SK-N-SH (cell line): ENCODE results near the gene DPF3. TPM values are rescaled to one million over a fixed set of nuclear protein-coding genes. Genes with fewer than 3 reads are reported as not detected.

ENCODE experiments used
- CTCF ChIA-PET: fragments of 300-600, 350-600 bp; formaldehyde crosslinking; extraction: SDS; loops from one replicate; lab custom pipeline; 2021; lab: Yijun Ruan, JAX
- POLR2A ChIA-PET: fragments of 350-600 bp; sonication (Branson Sonifier 250); formaldehyde crosslinking; extraction: SDS; loops from one replicate; lab custom pipeline; 2020; ENCODE audit warnings: antibody characterized with exemption, inconsistent platforms; lab: Yijun Ruan, JAX
- DNase-seq: peaks from one replicate; pipeline ENCODE4 v3.0.0; 2012
- H2AFZ ChIP-seq: fragments of 200-600 bp; sonication (generic); 2 replicates; pipeline ENCODE4 v1.8.1; 2016; ENCODE audit warnings: antibody characterized with exemption, mild to moderate bottlenecking, low read depth
- H3F3A ChIP-seq: fragments of 200-600 bp; sonication (generic); replicated peaks from 2 replicates; pipeline ENCODE3; 2016; ENCODE audit warnings: antibody characterized with exemption, mild to moderate bottlenecking; ENCODE audit not compliant: insufficient read depth
- H3K27ac ChIP-seq, 2 experiments: fragments of 200-500 bp in 1 of 2; fragments of 200-600 bp in 1 of 2; sonication (Bioruptor generic) in 1 of 2; sonication (generic), shearing (Covaris generic) in 1 of 2; 2 replicates each; pipeline versions ENCODE4 v1.5.1 to v1.6.1; 2014 to 2016; ENCODE audit warnings: low read depth in 2 of 2, inconsistent platforms in 1 of 2, low read length in 1 of 2, mild to moderate bottlenecking in 1 of 2, mixed read lengths in 1 of 2
- H3K27me3 ChIP-seq: fragments of 200-600 bp; sonication (generic), shearing (Covaris generic); 2 replicates; pipeline ENCODE4 v1.6.1; 2016; ENCODE audit warnings: mixed run types; ENCODE audit not compliant: insufficient read depth
- H3K36me3 ChIP-seq, 2 experiments: fragments of 200-500 bp in 1 of 2; fragments of 200-600 bp in 1 of 2; sonication (Bioruptor generic) in 1 of 2; sonication (generic) in 1 of 2; replicated peaks in 1 of 2; 2 replicates each; pipeline versions ENCODE3 to v1.5.1; 2014 to 2016; ENCODE audit warnings: low read length in 1 of 2, mild to moderate bottlenecking in 1 of 2; ENCODE audit not compliant: insufficient read depth in 2 of 2, control insufficient read depth in 1 of 2
- H3K4me1 ChIP-seq, 2 experiments: fragments of 200-500 bp in 1 of 2; fragments of 200-600 bp in 1 of 2; sonication (Bioruptor generic) in 1 of 2; sonication (generic), shearing (Covaris generic) in 1 of 2; 2 replicates each; pipeline versions ENCODE4 v1.5.1 to v1.6.1; 2014 to 2016; ENCODE audit warnings: low read depth in 1 of 2, low read length in 1 of 2, mixed run types in 1 of 2; ENCODE audit not compliant: insufficient read depth in 2 of 2, control insufficient read depth in 1 of 2
- H3K4me2 ChIP-seq: fragments of 200-600 bp; sonication (generic), shearing (Covaris generic); 2 replicates; pipeline ENCODE4 v1.6.1; 2017; ENCODE audit warnings: mixed run types
- H3K4me3 ChIP-seq, 2 experiments: fragments of 200-500 bp in 1 of 2; fragments of 200-600 bp in 1 of 2; sonication (Bioruptor generic) in 1 of 2; sonication (generic), shearing (Covaris generic) in 1 of 2; 2 replicates each; pipeline versions ENCODE4 v1.5.1 to v1.8.1; 2014 to 2016; ENCODE audit warnings: low read depth in 2 of 2, inconsistent platforms in 1 of 2, low read length in 1 of 2, mild to moderate bottlenecking in 1 of 2, mixed read lengths in 1 of 2, moderate library complexity in 1 of 2
- H3K79me2 ChIP-seq: fragments of 200-600 bp; sonication (generic); 2 replicates; pipeline ENCODE4 v1.8.1; 2017; ENCODE audit warnings: mild to moderate bottlenecking; ENCODE audit not compliant: insufficient read depth
- H3K9ac ChIP-seq: fragments of 200-600 bp; sonication (generic); 2 replicates; pipeline ENCODE4 v1.6.1; 2017; ENCODE audit warnings: mixed run types
- H3K9me2 ChIP-seq: fragments of 200-600 bp; sonication (generic); 2 replicates; pipeline ENCODE4 v1.6.1; 2017; ENCODE audit warnings: mixed run types
- H3K9me3 ChIP-seq: fragments of 200-600 bp; sonication (generic); 2 replicates; pipeline ENCODE4 v1.6.1; 2017; ENCODE audit warnings: mixed run types, mild to moderate bottlenecking, moderate library complexity
- H4K20me1 ChIP-seq: fragments of 200-600 bp; sonication (generic); 2 replicates; pipeline ENCODE4 v1.6.1; 2017; ENCODE audit warnings: mild to moderate bottlenecking, mixed run types; ENCODE audit not compliant: insufficient read depth
- CTCF ChIP-seq: fragments of 200-600 bp; sonication (generic); IDR thresholded peaks from 2 replicates; pipeline ENCODE4 v1.6.1; 2017; ENCODE audit warnings: antibody characterized with exemption, mild to moderate bottlenecking, moderate library complexity
- ELF1 ChIP-seq: IDR thresholded peaks from 2 replicates; pipeline ENCODE4 v1.4.0; 2012
- EP300 ChIP-seq, 2 experiments: IDR thresholded peaks; 2 replicates each; pipeline versions ENCODE4 v1.4.0 to v1.6.1; 2012; ENCODE audit warnings: borderline replicate concordance in 1 of 2, low read depth in 1 of 2, low read length in 1 of 2
- EZH2phosphoT487 ChIP-seq: fragments of 200-600 bp; sonication (generic); IDR thresholded peaks from 2 replicates; pipeline ENCODE4 v1.6.1; 2017; ENCODE audit warnings: low read depth, mixed run types, mild to moderate bottlenecking, antibody characterized with exemption, moderate library complexity, borderline replicate concordance
- FOSL2 ChIP-seq: IDR thresholded peaks from 2 replicates; pipeline ENCODE4 v1.4.0; 2012; ENCODE audit warnings: low read depth, mild to moderate bottlenecking, moderate library complexity, borderline replicate concordance
- FOXJ3 ChIP-seq: sonication (generic); formaldehyde crosslinking; IDR thresholded peaks from 2 replicates; pipeline ENCODE4 v1.5.1; 2020; ENCODE audit warnings: mild to moderate bottlenecking, missing genetic modification reagents
- FOXM1 ChIP-seq: IDR thresholded peaks from 2 replicates; pipeline ENCODE4 v1.4.0; 2012; ENCODE audit warnings: low read depth, mild to moderate bottlenecking
- GATA2 ChIP-seq: sonication (generic); formaldehyde crosslinking; IDR thresholded peaks from 2 replicates; pipeline ENCODE4 v1.5.0; 2020; ENCODE audit warnings: mild to moderate bottlenecking, missing genetic modification reagents
- MAX ChIP-seq: IDR thresholded peaks from 2 replicates; pipeline ENCODE4 v1.4.0; 2012; ENCODE audit warnings: low read depth
- MEF2A ChIP-seq: IDR thresholded peaks from 2 replicates; pipeline ENCODE4 v1.4.0; 2012; ENCODE audit warnings: low read depth, borderline replicate concordance
- MXI1 ChIP-seq: IDR thresholded peaks from 2 replicates; pipeline ENCODE4 v1.6.1; 2012; ENCODE audit warnings: mild to moderate bottlenecking, low read depth, low read length, improper control_type of control experiment
- NRF1 ChIP-seq: IDR thresholded peaks from 2 replicates; pipeline ENCODE4 v1.6.1; 2012; ENCODE audit warnings: low read depth, mild to moderate bottlenecking, low read length
- RCOR1 ChIP-seq: fragments of 150-350 bp; IDR thresholded peaks from 2 replicates; pipeline ENCODE4 v1.6.1; 2017; ENCODE audit warnings: antibody characterized with exemption, low read length
- RFX5 ChIP-seq: IDR thresholded peaks from 2 replicates; pipeline ENCODE4 v1.6.1; 2012; ENCODE audit warnings: mild to moderate bottlenecking, improper control_type of control experiment, low read length
- TAF1 ChIP-seq: IDR thresholded peaks from 2 replicates; pipeline ENCODE4 v1.6.1; 2012; ENCODE audit warnings: low read depth, mild to moderate bottlenecking, low read length, moderate library complexity, borderline replicate concordance
- TCF12 ChIP-seq: IDR thresholded peaks from 2 replicates; pipeline ENCODE4 v1.4.0; 2012
- USF1 ChIP-seq: IDR thresholded peaks from 2 replicates; pipeline ENCODE4 v1.4.0; 2012; ENCODE audit warnings: low read depth, borderline replicate concordance
- USF2 ChIP-seq: fragments of 150-350 bp; IDR thresholded peaks from 2 replicates; pipeline ENCODE4 v1.6.1; 2017; ENCODE audit warnings: antibody characterized with exemption, low read length, low read depth, borderline replicate concordance
- YY1 ChIP-seq: IDR thresholded peaks from 2 replicates; pipeline ENCODE4 v1.4.0; 2012; ENCODE audit warnings: low read depth, mild to moderate bottlenecking
- ZBTB33 ChIP-seq: IDR thresholded peaks from 2 replicates; pipeline ENCODE4 v1.4.0; 2012; ENCODE audit warnings: low read depth, borderline replicate concordance
- WGBS: methylation state at CpG from one replicate; pipeline ENCODE4 v1.1.6; 2017; ENCODE audit warnings: low lambda C conversion rate; 5-methylcytosine and 5-hydroxymethylcytosine counted together
- polyA plus RNA-seq, 3 experiments: library from polyadenylated mRNA; depleted of rRNA; stranded (reverse); fragments of >200 nt; gene quantifications; 2 replicates each; pipeline ENCODE4 v1.2.3, GENCODE V29; 2012
- TF ChIP-seq, protein P1 (sequence below): fragments of 150-350 bp; IDR thresholded peaks from 2 replicates; pipeline ENCODE4 v1.6.1; 2016; ENCODE audit warnings: mild to moderate bottlenecking, low read depth, low read length

The DPF3 gene
- polyA plus RNA-seq, 1 of the 3 experiments (the other 2 are of a cell fraction) = 2.8 TPM

DNA sequence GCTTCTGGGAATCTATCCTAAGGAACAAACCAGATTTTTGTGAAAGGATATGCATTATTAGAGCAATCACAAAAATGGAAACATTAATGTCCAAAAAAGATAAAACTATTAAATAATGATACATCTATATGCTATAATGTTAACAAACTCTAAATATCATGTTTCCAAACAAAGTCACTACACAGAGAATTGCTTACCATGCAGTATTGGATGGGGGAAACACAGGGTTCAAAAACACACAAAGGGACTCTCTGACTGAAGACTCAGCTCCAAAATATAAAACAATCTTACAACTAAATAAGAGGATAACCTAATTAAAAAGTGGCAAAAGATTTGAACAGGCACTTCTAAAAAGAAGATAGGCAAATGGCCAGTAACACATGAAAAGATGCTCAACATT is 304.2 kb downstream of the DPF3 start:
- H3F3A ChIP-seq = no peaks in the 10 kb centered on the region
- CTCF ChIA-PET = interaction anchor here (0.7 kb wide), 1 partner anchor 72 kb away, joined by 3 read pairs; no protein-coding TSS in a partner anchor
- H3K36me3 ChIP-seq = no peaks in the 10 kb centered on the region
- H3K9ac ChIP-seq = no peak overlapping the region
- no peaks in the 10 kb centered on the region for H3K9me3 ChIP-seq
- H3K27me3 ChIP-seq = no peaks in the 10 kb centered on the region
- peaks cover 0 to 5% of the 10 kb centered on the region in 2 experiments; a peak in 1 of 4 replicates for H3K4me1 ChIP-seq
- DNase-seq = no peak
- H4K20me1 ChIP-seq = no peaks in the 10 kb centered on the region
- no peak overlapping the region for H3K4me3 ChIP-seq
- no peak overlapping the region for H3K27ac ChIP-seq
- POLR2A ChIA-PET = no interaction called here
- H3K4me2 ChIP-seq = no peak overlapping the region
- H2AFZ ChIP-seq = no peak overlapping the region
- TF ChIP-seq TCF12 (no peak), TAF1 (no peak), MEF2A (no peak)
- no peaks in the 10 kb centered on the region for H3K9me2 ChIP-seq
- no peaks in the 10 kb centered on the region for H3K79me2 ChIP-seq

DNA sequence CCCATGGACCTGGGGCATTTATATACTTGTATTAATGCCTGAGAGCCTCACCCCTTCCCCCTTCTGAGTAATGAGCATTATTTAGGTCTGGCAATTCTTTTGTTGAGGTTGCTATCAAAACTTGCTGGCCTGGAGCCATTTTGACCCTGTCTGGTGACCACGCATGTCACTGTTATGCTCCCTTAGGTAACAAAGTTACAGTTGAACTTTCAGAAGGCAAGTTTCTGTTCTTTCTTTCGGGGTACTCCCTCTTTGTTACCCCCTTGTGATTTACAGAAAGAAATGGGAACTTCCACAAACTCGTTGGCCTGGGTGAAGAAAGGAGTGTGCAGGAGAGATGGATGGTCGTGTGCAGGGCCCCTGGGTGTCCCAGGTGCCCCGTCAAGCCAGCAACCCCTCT is 305.4 kb downstream of the DPF3 start:
- no peak overlapping the region for H3K4me3 ChIP-seq
- H3K9me3 ChIP-seq = no peaks in the 10 kb centered on the region
- H3K79me2 ChIP-seq = no peaks in the 10 kb centered on the region
- no peaks in the 10 kb centered on the region for H3K9me2 ChIP-seq
- H3F3A ChIP-seq = no peaks in the 10 kb centered on the region
- no peaks in the 10 kb centered on the region for H4K20me1 ChIP-seq
- H3K9ac ChIP-seq = no peak overlapping the region
- POLR2A ChIA-PET = no interaction called here
- no peaks in the 10 kb centered on the region for H3K36me3 ChIP-seq
- H3K27me3 ChIP-seq = no peaks in the 10 kb centered on the region
- DNase-seq = no peak
- TF ChIP-seq MAX = no peak
- no peak for TF ChIP-seq FOXM1
- no peak for TF ChIP-seq USF1
- no peak for TF ChIP-seq TCF12
- TF ChIP-seq MXI1 = no peak
- TF ChIP-seq CTCF = no peak
- TF ChIP-seq, protein P1, sequence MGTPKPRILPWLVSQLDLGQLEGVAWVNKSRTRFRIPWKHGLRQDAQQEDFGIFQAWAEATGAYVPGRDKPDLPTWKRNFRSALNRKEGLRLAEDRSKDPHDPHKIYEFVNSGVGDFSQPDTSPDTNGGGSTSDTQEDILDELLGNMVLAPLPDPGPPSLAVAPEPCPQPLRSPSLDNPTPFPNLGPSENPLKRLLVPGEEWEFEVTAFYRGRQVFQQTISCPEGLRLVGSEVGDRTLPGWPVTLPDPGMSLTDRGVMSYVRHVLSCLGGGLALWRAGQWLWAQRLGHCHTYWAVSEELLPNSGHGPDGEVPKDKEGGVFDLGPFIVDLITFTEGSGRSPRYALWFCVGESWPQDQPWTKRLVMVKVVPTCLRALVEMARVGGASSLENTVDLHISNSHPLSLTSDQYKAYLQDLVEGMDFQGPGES = no peak
- TF ChIP-seq ZBTB33 = no peak
- no peak for TF ChIP-seq EP300 (IDR thresholded peaks at IDR 0.05; ENCODE audit: borderline replicate concordance in 1 of 2, low read depth in 1 of 2, low read length in 1 of 2)
- TF ChIP-seq FOSL2 = no peak
- no peak for TF ChIP-seq MEF2A
- no peak for TF ChIP-seq EZH2phosphoT487
- no peak for TF ChIP-seq FOXJ3 (CRISPR knock-in tag)
- TF ChIP-seq YY1 = no peak
- TF ChIP-seq ELF1 = no peak
- TF ChIP-seq NRF1 = no peak
- TF ChIP-seq RFX5 = no peak
- no peak for TF ChIP-seq USF2
- TF ChIP-seq RCOR1 = no peak
- no peak for TF ChIP-seq GATA2 (CRISPR knock-in tag)
- TF ChIP-seq, all 33 proteins: peak for 0
- no peak overlapping the region for H3K4me2 ChIP-seq
- no peak overlapping the region for H3K27ac ChIP-seq
- H3K4me1 ChIP-seq = peaks cover 0 to 8% of the 10 kb centered on the region in 2 experiments; a peak in 1 of 4 replicates
- CTCF ChIA-PET = interaction anchor here (0.5 to 1.3 kb wide), 2 partner anchors 72 to 316 kb away, joined by 3 to 4 read pairs; no protein-coding TSS in a partner anchor
- WGBS = 29% methylated on average over 5 of the region's 5 CpGs
- H2AFZ ChIP-seq = no peak overlapping the region
